ENCODE results near the gene SYMPK.
A peak's percentile ranks its signal among the peaks of the same experiment; 100 is the strongest.

The SYMPK gene

GRCh38 chr19:45863335-45863839 is 440 bp upstream of the SYMPK start:
- H3K14ac ChIP-seq (ENCODE audit: low read length), result no peak overlapping the region
- WGBS, 2 donors (ENCODE audit: extremely low coverage in 2 of 2, insufficient read length in 2 of 2, insufficient replicate concordance in 1 of 2), result no CpG with 5 or more reads among the region's 22 CpGs
- DNase-seq (ENCODE audit: low spot score), result no peak
- peak overlapping the region; percentile 87 for H2AFZ ChIP-seq (ENCODE audit: low read length)
- H3K9ac ChIP-seq (ENCODE audit: low read depth, low read length, poor library complexity), result no peak overlapping the region
- H3K36me3 ChIP-seq (replicated peaks in 1 of 2; ENCODE audit: control insufficient read depth in 2 of 2, insufficient read depth in 2 of 2, low read length in 2 of 2), result peaks cover 11 to 28% of the 10 kb centered on the region in 2 donors
- no peak overlapping the region for H2BK120ac ChIP-seq (ENCODE audit: low read depth, low read length)
- peaks cover 4% of the 10 kb centered on the region for H3K79me1 ChIP-seq (ENCODE audit: low read depth, low read length)
- H3K23ac ChIP-seq (ENCODE audit: low read depth, low read length, poor library complexity), result peak overlapping the region; percentile 99
- H3K4ac ChIP-seq (ENCODE audit: low read length), result no peak overlapping the region
- peaks cover 0 to 3% of the 10 kb centered on the region in 2 donors for H3K4me1 ChIP-seq (ENCODE audit: control insufficient read depth in 2 of 2, insufficient read depth in 1 of 2, low read depth in 1 of 2, low read length in 2 of 2)
- H3K9me3 ChIP-seq (replicated peaks in 1 of 2; ENCODE audit: control insufficient read depth in 2 of 2, insufficient read depth in 1 of 2, low read depth in 1 of 2, low read length in 2 of 2), result no peaks in the 10 kb centered on the region
- H3K27me3 ChIP-seq (ENCODE audit: control insufficient read depth in 3 of 3, insufficient read depth in 3 of 3, low read depth in 1 of 3, low read length in 3 of 3), result peaks cover 0 to 32% (median 14%) of the 10 kb centered on the region in 3 experiments
- H2BK12ac ChIP-seq (ENCODE audit: low read length), result no peak overlapping the region
- H3K4me2 ChIP-seq (ENCODE audit: insufficient read depth, low read length, poor library complexity, severe bottlenecking), result peak overlapping the region; percentile 82
- H2BK15ac ChIP-seq (ENCODE audit: low read length), result no peak overlapping the region
- no peak overlapping the region for H4K8ac ChIP-seq (ENCODE audit: low read depth, low read length)
- H3K18ac ChIP-seq (ENCODE audit: low read length), result no peak overlapping the region
- no peak overlapping the region for H4K91ac ChIP-seq (ENCODE audit: low read depth, low read length, poor library complexity)
- H3K4me3 ChIP-seq (ENCODE audit: low read length in 2 of 2), result peak overlapping the region; percentile 69 to 82
- no peak overlapping the region for H2BK5ac ChIP-seq (ENCODE audit: low read length)
- no peak overlapping the region for H3K27ac ChIP-seq (replicated peaks; ENCODE audit: low read length)
- peak overlapping the region; percentile 90 for H2AK5ac ChIP-seq (ENCODE audit: low read depth, low read length)

GRCh38 chr19:45862271-45862563 is 730 bp downstream of the SYMPK start:
- Histone ChIP-seq H3K27ac (replicated peaks; ENCODE audit: low read length) (no peak overlapping the region), H4K91ac (ENCODE audit: low read depth, low read length, poor library complexity) (no peak overlapping the region), H2AFZ (ENCODE audit: low read length) (peak overlapping the region; percentile 84), H3K14ac (ENCODE audit: low read length) (no peak overlapping the region), H4K8ac (ENCODE audit: low read depth, low read length) (no peak overlapping the region), H2BK5ac (ENCODE audit: low read length) (no peak overlapping the region), H2AK5ac (ENCODE audit: low read depth, low read length) (no peak overlapping the region), H3K23ac (ENCODE audit: low read depth, low read length, poor library complexity) (no peak overlapping the region), H3K9ac (ENCODE audit: low read depth, low read length, poor library complexity) (peak overlapping the region; percentile 81), H2BK15ac (ENCODE audit: low read length) (no peak overlapping the region), H3K79me1 (ENCODE audit: low read depth, low read length) (peaks cover 8% of the 10 kb centered on the region), H2BK12ac (ENCODE audit: low read length) (no peak overlapping the region), H3K18ac (ENCODE audit: low read length) (no peak overlapping the region), H3K4ac (ENCODE audit: low read length) (no peak overlapping the region), H3K4me1 (ENCODE audit: control insufficient read depth in 2 of 2, insufficient read depth in 1 of 2, low read depth in 1 of 2, low read length in 2 of 2) (peaks cover 0 to 3% of the 10 kb centered on the region in 2 donors), H3K4me2 (ENCODE audit: insufficient read depth, low read length, poor library complexity, severe bottlenecking) (peak overlapping the region; percentile 77), H2BK120ac (ENCODE audit: low read depth, low read length) (no peak overlapping the region), H3K27me3 (ENCODE audit: control insufficient read depth in 3 of 3, insufficient read depth in 3 of 3, low read depth in 1 of 3, low read length in 3 of 3) (peaks cover 0 to 32% (median 14%) of the 10 kb centered on the region in 3 experiments), H3K36me3 (replicated peaks in 1 of 2; ENCODE audit: control insufficient read depth in 2 of 2, insufficient read depth in 2 of 2, low read length in 2 of 2) (peaks cover 15 to 33% of the 10 kb centered on the region in 2 donors), H3K4me3 (ENCODE audit: low read length in 2 of 2) (peak overlapping the region; percentile 82 to 86), H3K9me3 (replicated peaks in 1 of 2; ENCODE audit: control insufficient read depth in 2 of 2, insufficient read depth in 1 of 2, low read depth in 1 of 2, low read length in 2 of 2) (peaks cover 0 to 2% of the 10 kb centered on the region in 2 donors)
- DNase-seq (ENCODE audit: low spot score), result no peak
- no CpG with 5 or more reads among the region's 11 CpGs for whole genome bisulfite sequencing, 2 donors (ENCODE audit: extremely low coverage in 2 of 2, insufficient read length in 2 of 2, insufficient replicate concordance in 1 of 2)

GRCh38 chr19:45860359-45861259 is 2.3 kb downstream of the SYMPK start:
- Histone ChIP-seq H3K9me3 (replicated peaks in 1 of 2; ENCODE audit: control insufficient read depth in 2 of 2, insufficient read depth in 1 of 2, low read depth in 1 of 2, low read length in 2 of 2) (peaks cover 0 to 2% of the 10 kb centered on the region in 2 donors), H2AK5ac (ENCODE audit: low read depth, low read length) (no peak overlapping the region), H4K91ac (ENCODE audit: low read depth, low read length, poor library complexity) (no peak overlapping the region), H3K27me3 (ENCODE audit: control insufficient read depth in 3 of 3, insufficient read depth in 3 of 3, low read depth in 1 of 3, low read length in 3 of 3) (peaks cover 0 to 19% (median 14%) of the 10 kb centered on the region in 3 experiments), H2AFZ (ENCODE audit: low read length) (no peak overlapping the region), H3K18ac (ENCODE audit: low read length) (no peak overlapping the region), H3K36me3 (replicated peaks in 1 of 2; ENCODE audit: control insufficient read depth in 2 of 2, insufficient read depth in 2 of 2, low read length in 2 of 2) (peaks cover 17 to 43% of the 10 kb centered on the region in 2 donors), H3K79me1 (ENCODE audit: low read depth, low read length) (peaks cover 11% of the 10 kb centered on the region), H3K9ac (ENCODE audit: low read depth, low read length, poor library complexity) (no peak overlapping the region), H2BK15ac (ENCODE audit: low read length) (no peak overlapping the region), H2BK5ac (ENCODE audit: low read length) (no peak overlapping the region), H3K4me2 (ENCODE audit: insufficient read depth, low read length, poor library complexity, severe bottlenecking) (no peak overlapping the region), H3K4me3 (ENCODE audit: low read length in 2 of 2) (no peak overlapping the region), H4K8ac (ENCODE audit: low read depth, low read length) (no peak overlapping the region), H3K23ac (ENCODE audit: low read depth, low read length, poor library complexity) (no peak overlapping the region), H3K4ac (ENCODE audit: low read length) (no peak overlapping the region), H2BK12ac (ENCODE audit: low read length) (no peak overlapping the region), H3K4me1 (ENCODE audit: control insufficient read depth in 2 of 2, insufficient read depth in 1 of 2, low read depth in 1 of 2, low read length in 2 of 2) (peaks cover 0 to 3% of the 10 kb centered on the region in 2 donors), H3K14ac (ENCODE audit: low read length) (no peak overlapping the region), H3K27ac (replicated peaks; ENCODE audit: low read length) (no peak overlapping the region), H2BK120ac (ENCODE audit: low read depth, low read length) (no peak overlapping the region)
- WGBS, 2 donors (ENCODE audit: extremely low coverage in 2 of 2, insufficient read length in 2 of 2, insufficient replicate concordance in 1 of 2), result no CpG with 5 or more reads among the region's 15 CpGs
- DNase-seq (ENCODE audit: low spot score), result no peak

GRCh38 chr19:45854167-45854778 is 8.7 kb downstream of the SYMPK start:
- Histone ChIP-seq H2AFZ (ENCODE audit: low read length) (no peak overlapping the region), H3K4ac (ENCODE audit: low read length) (no peak overlapping the region), H3K9ac (ENCODE audit: low read depth, low read length, poor library complexity) (no peak overlapping the region), H3K4me3 (ENCODE audit: low read length in 2 of 2) (peak overlapping the region in 1 of 2 donors; percentile 51), H3K27me3 (ENCODE audit: control insufficient read depth in 3 of 3, insufficient read depth in 3 of 3, low read depth in 1 of 3, low read length in 3 of 3) (no peaks in the 10 kb centered on the region), H3K23ac (ENCODE audit: low read depth, low read length, poor library complexity) (no peak overlapping the region), H3K18ac (ENCODE audit: low read length) (no peak overlapping the region), H3K36me3 (replicated peaks in 1 of 2; ENCODE audit: control insufficient read depth in 2 of 2, insufficient read depth in 2 of 2, low read length in 2 of 2) (peaks cover 39 to 84% of the 10 kb centered on the region in 2 donors), H4K8ac (ENCODE audit: low read depth, low read length) (no peak overlapping the region), H3K4me2 (ENCODE audit: insufficient read depth, low read length, poor library complexity, severe bottlenecking) (no peak overlapping the region), H4K91ac (ENCODE audit: low read depth, low read length, poor library complexity) (no peak overlapping the region), H3K9me3 (replicated peaks in 1 of 2; ENCODE audit: control insufficient read depth in 2 of 2, insufficient read depth in 1 of 2, low read depth in 1 of 2, low read length in 2 of 2) (peaks cover 0 to 4% of the 10 kb centered on the region in 2 donors), H2BK5ac (ENCODE audit: low read length) (no peak overlapping the region), H3K79me1 (ENCODE audit: low read depth, low read length) (peaks cover 11% of the 10 kb centered on the region), H2BK12ac (ENCODE audit: low read length) (no peak overlapping the region), H2BK15ac (ENCODE audit: low read length) (no peak overlapping the region), H3K14ac (ENCODE audit: low read length) (no peak overlapping the region), H3K4me1 (ENCODE audit: control insufficient read depth in 2 of 2, insufficient read depth in 1 of 2, low read depth in 1 of 2, low read length in 2 of 2) (no peaks in the 10 kb centered on the region), H2BK120ac (ENCODE audit: low read depth, low read length) (no peak overlapping the region), H2AK5ac (ENCODE audit: low read depth, low read length) (no peak overlapping the region), H3K27ac (replicated peaks; ENCODE audit: low read length) (no peak overlapping the region)
- WGBS, 2 donors (ENCODE audit: extremely low coverage in 2 of 2, insufficient read length in 2 of 2, insufficient replicate concordance in 1 of 2), result no CpG with 5 or more reads among the region's 16 CpGs
- DNase-seq (ENCODE audit: low spot score), result no peak
